ENCODE results near the gene TAS2R7.

The TAS2R7 gene

GRCh38 chr12:10753059-10753458 is 49.4 kb downstream of the TAS2R7 start:
- DNase-seq (ENCODE audit: low read depth): peak; percentile 61
- H3K4me3 ChIP-seq (ENCODE audit: low read depth, low read length): no peak overlapping the region
